Mesothelial cell of epicardium (in vitro differentiated cells): ENCODE results near the gene ATG4D. TPM values are rescaled to one million over a fixed set of nuclear protein-coding genes. Genes with fewer than 3 reads are reported as not detected.
A peak's percentile ranks its signal among the peaks of the same experiment; 100 is the strongest.

Source experiments
- DNase-seq, 2 experiments: peaks; one replicate each; pipeline ENCODE4 v3.0.0; 2021; ENCODE audit warnings: low spot score in 2 of 2; ENCODE audit not compliant: unreplicated experiment in 2 of 2
- H3K27ac Mint-ChIP-seq: 2 replicates; pipeline ENCODE4 v1.8.0; 2021; ENCODE audit warnings: mixed read lengths
- H3K27me3 Mint-ChIP-seq: 2 replicates; pipeline ENCODE4 v1.8.0; 2021; ENCODE audit warnings: low read depth, mixed read lengths
- H3K36me3 Mint-ChIP-seq: 2 replicates; pipeline ENCODE4 v1.8.0; 2021; ENCODE audit warnings: mixed read lengths
- H3K4me1 Mint-ChIP-seq: 2 replicates; pipeline ENCODE4 v1.8.0; 2021; ENCODE audit warnings: mixed read lengths
- H3K4me3 Mint-ChIP-seq: 2 replicates; pipeline ENCODE4 v1.8.0; 2021; ENCODE audit warnings: mild to moderate bottlenecking, moderate library complexity, mixed read lengths
- H3K9me3 Mint-ChIP-seq: 2 replicates; pipeline ENCODE4 v1.8.0; 2021; ENCODE audit warnings: mixed read lengths
- CTCF ChIP-seq: fragments of 200-600 bp; sonication (generic); IDR thresholded peaks from one replicate; pipeline ENCODE4 v1.5.0; 2021; ENCODE audit warnings: antibody characterized with exemption; ENCODE audit not compliant: unreplicated experiment
- total RNA-seq: library from RNA; stranded (reverse); gene quantifications from 3 replicates; pipeline ENCODE4 v1.2.1, GENCODE V29; 2021

ATG4D gene
- total RNA-seq, 1 donor from 2014 or later, result 37.3 TPM

GRCh38 chr19:10580979-10581631, 37.4 kb downstream of the ATG4D start:
- Mint-ChIP-seq H3K4me3 (no peak overlapping the region), H3K27ac (peak overlapping the region; percentile 27), H3K27me3 (peaks cover 6% of the 10 kb centered on the region), H3K9me3 (no peaks in the 10 kb centered on the region), H3K4me1 (peaks cover 3% of the 10 kb centered on the region), H3K36me3 (peaks cover 3% of the 10 kb centered on the region)
- DNase-seq, result peak; percentile 71 to 88
- TF ChIP-seq CTCF, result peak; percentile 88

- H3K4me3 Mint-ChIP-seq, result no peak overlapping the region
- no peak for DNase-seq
- H3K9me3 Mint-ChIP-seq, result no peaks in the 10 kb centered on the region
- peaks cover 7% of the 10 kb centered on the region for H3K4me1 Mint-ChIP-seq
- TF ChIP-seq CTCF, result no peak
- H3K27me3 Mint-ChIP-seq, result peaks cover 14% of the 10 kb centered on the region
- no peak overlapping the region for H3K27ac Mint-ChIP-seq
- peaks cover 3% of the 10 kb centered on the region for H3K36me3 Mint-ChIP-seq
These were observed 38.4 kb downstream of the ATG4D start for GRCh38 chr19:10582091-10582490.

- no peak for DNase-seq
- peaks cover 3% of the 10 kb centered on the region for H3K36me3 Mint-ChIP-seq
- H3K27me3 Mint-ChIP-seq, result peaks cover 24% of the 10 kb centered on the region
These were observed 39.5 kb downstream of the ATG4D start for GRCh38 chr19:10583036-10583776.

GRCh38 chr19:10586396-10586795, 42.7 kb downstream of the ATG4D start:
- Mint-ChIP-seq H3K4me3 (peak overlapping the region; percentile 74), H3K27me3 (peaks cover 24% of the 10 kb centered on the region), H3K27ac (no peak overlapping the region), H3K9me3 (no peaks in the 10 kb centered on the region), H3K36me3 (no peaks in the 10 kb centered on the region), H3K4me1 (peaks cover 5% of the 10 kb centered on the region)
- no peak for DNase-seq
- no peak for TF ChIP-seq CTCF

More at GRCh38 chr19:10583036-10583776, 39.5 kb downstream of the ATG4D start:
- Mint-ChIP-seq H3K9me3 (no peaks in the 10 kb centered on the region), H3K4me3 (no peak overlapping the region), H3K27ac (no peak overlapping the region), H3K4me1 (peaks cover 5% of the 10 kb centered on the region)
- no peak for TF ChIP-seq CTCF

- Mint-ChIP-seq H3K9me3 (no peaks in the 10 kb centered on the region), H3K27me3 (peaks cover 24% of the 10 kb centered on the region), H3K36me3 (no peaks in the 10 kb centered on the region), H3K27ac (peak within 1 kb of the TSS; percentile 15), H3K4me3 (peak within 1 kb of the TSS; percentile 74), H3K4me1 (peaks cover 5% of the 10 kb centered on the region)
- no peak for DNase-seq
- no peak for TF ChIP-seq CTCF
These were observed 43.5 kb downstream of the ATG4D start, which contains the start of gene AP1M2 for GRCh38 chr19:10587022-10587838. Gene AP1M2 (minus strand): TSS chr19:10587312. CDS start chr19:10587231, 81 bp downstream.
